SK-N-SH (cell line): ENCODE data around the gene KCTD8. TPM values are rescaled to one million over a fixed set of nuclear protein-coding genes. Genes with fewer than 3 reads are reported as not detected.

Experiments used
- CTCF ChIA-PET: fragments of 300-600, 350-600 bp; formaldehyde crosslinking; extraction: SDS; loops from one replicate; lab custom pipeline; 2021; lab: Yijun Ruan, JAX
- POLR2A ChIA-PET: fragments of 350-600 bp; sonication (Branson Sonifier 250); formaldehyde crosslinking; extraction: SDS; loops from one replicate; lab custom pipeline; 2020; ENCODE audit warnings: antibody characterized with exemption, inconsistent platforms; lab: Yijun Ruan, JAX
- DNase-seq: peaks from one replicate; pipeline ENCODE4 v3.0.0; 2012
- H2AFZ ChIP-seq: fragments of 200-600 bp; sonication (generic); 2 replicates; pipeline ENCODE4 v1.8.1; 2016; ENCODE audit warnings: antibody characterized with exemption, mild to moderate bottlenecking, low read depth
- H3F3A ChIP-seq: fragments of 200-600 bp; sonication (generic); replicated peaks from 2 replicates; pipeline ENCODE3; 2016; ENCODE audit warnings: antibody characterized with exemption, mild to moderate bottlenecking; ENCODE audit not compliant: insufficient read depth
- H3K27ac ChIP-seq, 2 experiments: fragments of 200-500 bp in 1 of 2; fragments of 200-600 bp in 1 of 2; sonication (Bioruptor generic) in 1 of 2; sonication (generic), shearing (Covaris generic) in 1 of 2; 2 replicates each; pipeline versions ENCODE4 v1.5.1 to v1.6.1; 2014 to 2016; ENCODE audit warnings: low read depth in 2 of 2, inconsistent platforms in 1 of 2, low read length in 1 of 2, mild to moderate bottlenecking in 1 of 2, mixed read lengths in 1 of 2
- H3K27me3 ChIP-seq: fragments of 200-600 bp; sonication (generic), shearing (Covaris generic); 2 replicates; pipeline ENCODE4 v1.6.1; 2016; ENCODE audit warnings: mixed run types; ENCODE audit not compliant: insufficient read depth
- H3K36me3 ChIP-seq, 2 experiments: fragments of 200-500 bp in 1 of 2; fragments of 200-600 bp in 1 of 2; sonication (Bioruptor generic) in 1 of 2; sonication (generic) in 1 of 2; replicated peaks in 1 of 2; 2 replicates each; pipeline versions ENCODE3 to v1.5.1; 2014 to 2016; ENCODE audit warnings: low read length in 1 of 2, mild to moderate bottlenecking in 1 of 2; ENCODE audit not compliant: insufficient read depth in 2 of 2, control insufficient read depth in 1 of 2
- H3K4me1 ChIP-seq, 2 experiments: fragments of 200-500 bp in 1 of 2; fragments of 200-600 bp in 1 of 2; sonication (Bioruptor generic) in 1 of 2; sonication (generic), shearing (Covaris generic) in 1 of 2; 2 replicates each; pipeline versions ENCODE4 v1.5.1 to v1.6.1; 2014 to 2016; ENCODE audit warnings: low read depth in 1 of 2, low read length in 1 of 2, mixed run types in 1 of 2; ENCODE audit not compliant: insufficient read depth in 2 of 2, control insufficient read depth in 1 of 2
- H3K4me2 ChIP-seq: fragments of 200-600 bp; sonication (generic), shearing (Covaris generic); 2 replicates; pipeline ENCODE4 v1.6.1; 2017; ENCODE audit warnings: mixed run types
- H3K4me3 ChIP-seq, 2 experiments: fragments of 200-500 bp in 1 of 2; fragments of 200-600 bp in 1 of 2; sonication (Bioruptor generic) in 1 of 2; sonication (generic), shearing (Covaris generic) in 1 of 2; 2 replicates each; pipeline versions ENCODE4 v1.5.1 to v1.8.1; 2014 to 2016; ENCODE audit warnings: low read depth in 2 of 2, inconsistent platforms in 1 of 2, low read length in 1 of 2, mild to moderate bottlenecking in 1 of 2, mixed read lengths in 1 of 2, moderate library complexity in 1 of 2
- H3K79me2 ChIP-seq: fragments of 200-600 bp; sonication (generic); 2 replicates; pipeline ENCODE4 v1.8.1; 2017; ENCODE audit warnings: mild to moderate bottlenecking; ENCODE audit not compliant: insufficient read depth
- H3K9ac ChIP-seq: fragments of 200-600 bp; sonication (generic); 2 replicates; pipeline ENCODE4 v1.6.1; 2017; ENCODE audit warnings: mixed run types
- H3K9me2 ChIP-seq: fragments of 200-600 bp; sonication (generic); 2 replicates; pipeline ENCODE4 v1.6.1; 2017; ENCODE audit warnings: mixed run types
- H3K9me3 ChIP-seq: fragments of 200-600 bp; sonication (generic); 2 replicates; pipeline ENCODE4 v1.6.1; 2017; ENCODE audit warnings: mixed run types, mild to moderate bottlenecking, moderate library complexity
- H4K20me1 ChIP-seq: fragments of 200-600 bp; sonication (generic); 2 replicates; pipeline ENCODE4 v1.6.1; 2017; ENCODE audit warnings: mild to moderate bottlenecking, mixed run types; ENCODE audit not compliant: insufficient read depth
- CHD2 ChIP-seq: fragments of 150-350 bp; IDR thresholded peaks from 2 replicates; pipeline ENCODE4 v1.6.1; 2018; ENCODE audit warnings: low read length; ENCODE audit not compliant: partially characterized antibody
- FOSL2 ChIP-seq: IDR thresholded peaks from 2 replicates; pipeline ENCODE4 v1.4.0; 2012; ENCODE audit warnings: low read depth, mild to moderate bottlenecking, moderate library complexity, borderline replicate concordance
- GABPA ChIP-seq: IDR thresholded peaks from 2 replicates; pipeline ENCODE4 v1.4.0; 2012; ENCODE audit warnings: low read depth, mild to moderate bottlenecking
- MXI1 ChIP-seq: IDR thresholded peaks from 2 replicates; pipeline ENCODE4 v1.6.1; 2012; ENCODE audit warnings: mild to moderate bottlenecking, low read depth, low read length, improper control_type of control experiment
- NRF1 ChIP-seq: IDR thresholded peaks from 2 replicates; pipeline ENCODE4 v1.6.1; 2012; ENCODE audit warnings: low read depth, mild to moderate bottlenecking, low read length
- RCOR1 ChIP-seq: fragments of 150-350 bp; IDR thresholded peaks from 2 replicates; pipeline ENCODE4 v1.6.1; 2017; ENCODE audit warnings: antibody characterized with exemption, low read length
- SMC3 ChIP-seq: IDR thresholded peaks from 2 replicates; pipeline ENCODE4 v1.6.1; 2012; ENCODE audit warnings: low read depth, low read length, improper control_type of control experiment
- TEAD4 ChIP-seq: IDR thresholded peaks from 2 replicates; pipeline ENCODE4 v1.4.0; 2012; ENCODE audit warnings: mild to moderate bottlenecking, borderline replicate concordance; ENCODE audit not compliant: insufficient read depth
- WGBS: methylation state at CpG from one replicate; pipeline ENCODE4 v1.1.6; 2017; ENCODE audit warnings: low lambda C conversion rate; 5-methylcytosine and 5-hydroxymethylcytosine counted together
- polyA plus RNA-seq, 3 experiments: library from polyadenylated mRNA; depleted of rRNA; stranded (reverse); fragments of >200 nt; gene quantifications; 2 replicates each; pipeline ENCODE4 v1.2.3, GENCODE V29; 2012
- TF ChIP-seq, protein P1 (sequence below): IDR thresholded peaks from 2 replicates; pipeline ENCODE4 v1.4.0; 2012; ENCODE audit warnings: low read depth, borderline replicate concordance
- TF ChIP-seq, protein P2 (sequence below): fragments of 150-350 bp; IDR thresholded peaks from 2 replicates; pipeline ENCODE4 v1.6.1; 2017; ENCODE audit warnings: antibody characterized with exemption, low read length, low read depth, borderline replicate concordance
- TF ChIP-seq, protein P3 (sequence below): fragments of 200-600 bp; sonication (generic); IDR thresholded peaks from 2 replicates; pipeline ENCODE4 v1.6.1; 2017; ENCODE audit warnings: antibody characterized with exemption, mild to moderate bottlenecking, moderate library complexity
- TF ChIP-seq, protein P4 (sequence below): IDR thresholded peaks from 2 replicates; pipeline ENCODE4; 2012
- TF ChIP-seq, protein P5 (sequence below): IDR thresholded peaks from 2 replicates; pipeline ENCODE4 v1.4.0; 2012; ENCODE audit warnings: low read depth

KCTD8 gene
- polyA plus RNA-seq, 1 of the 3 experiments (the other 2 are of a cell fraction): not detected

DNA sequence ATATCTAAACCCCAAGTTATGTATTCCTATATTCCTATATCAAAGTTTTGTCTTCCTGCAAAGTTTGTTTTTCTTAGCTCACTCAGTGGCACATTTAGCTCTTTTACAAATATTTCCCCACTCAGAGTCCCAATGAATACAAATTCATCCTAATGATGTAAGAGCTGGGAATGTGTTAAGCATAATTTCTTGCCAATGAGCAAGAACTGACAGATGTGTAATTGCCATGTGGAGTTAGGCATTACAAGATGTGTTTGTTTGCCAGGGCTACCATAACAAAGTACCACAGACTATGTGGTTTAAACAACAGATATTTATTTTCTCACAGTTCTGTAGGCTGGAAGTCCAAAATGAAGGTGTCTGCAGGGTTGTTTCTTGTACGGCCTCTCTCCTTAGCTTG lies 302.1 kb downstream of the KCTD8 start:
- no peak overlapping the region for H3K4me2 ChIP-seq
- H3K4me3 ChIP-seq: no peak overlapping the region
- WGBS: 50% methylated on average over 1 of the region's 1 CpG
- DNase-seq: no peak
- no peaks in the 10 kb centered on the region for H3K27me3 ChIP-seq
- ChIA-PET POLR2A (no interaction called here), CTCF (no interaction called here)
- H3K9me3 ChIP-seq: no peaks in the 10 kb centered on the region
- H3K9me2 ChIP-seq: no peaks in the 10 kb centered on the region
- no peak overlapping the region for H3K27ac ChIP-seq
- no peaks in the 10 kb centered on the region; a peak in 1 of 4 replicates for H3K4me1 ChIP-seq
- no peak overlapping the region for H2AFZ ChIP-seq
- H3K79me2 ChIP-seq: no peaks in the 10 kb centered on the region
- TF ChIP-seq, protein P1, sequence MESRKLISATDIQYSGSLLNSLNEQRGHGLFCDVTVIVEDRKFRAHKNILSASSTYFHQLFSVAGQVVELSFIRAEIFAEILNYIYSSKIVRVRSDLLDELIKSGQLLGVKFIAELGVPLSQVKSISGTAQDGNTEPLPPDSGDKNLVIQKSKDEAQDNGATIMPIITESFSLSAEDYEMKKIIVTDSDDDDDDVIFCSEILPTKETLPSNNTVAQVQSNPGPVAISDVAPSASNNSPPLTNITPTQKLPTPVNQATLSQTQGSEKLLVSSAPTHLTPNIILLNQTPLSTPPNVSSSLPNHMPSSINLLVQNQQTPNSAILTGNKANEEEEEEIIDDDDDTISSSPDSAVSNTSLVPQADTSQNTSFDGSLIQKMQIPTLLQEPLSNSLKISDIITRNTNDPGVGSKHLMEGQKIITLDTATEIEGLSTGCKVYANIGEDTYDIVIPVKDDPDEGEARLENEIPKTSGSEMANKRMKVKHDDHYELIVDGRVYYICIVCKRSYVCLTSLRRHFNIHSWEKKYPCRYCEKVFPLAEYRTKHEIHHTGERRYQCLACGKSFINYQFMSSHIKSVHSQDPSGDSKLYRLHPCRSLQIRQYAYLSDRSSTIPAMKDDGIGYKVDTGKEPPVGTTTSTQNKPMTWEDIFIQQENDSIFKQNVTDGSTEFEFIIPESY: no peak
- TF ChIP-seq TEAD4 (no peak), SMC3 (no peak), RCOR1 (no peak), NRF1 (no peak), MXI1 (no peak), FOSL2 (no peak), GABPA (no peak), CHD2 (no peak)
- TF ChIP-seq, protein P2, sequence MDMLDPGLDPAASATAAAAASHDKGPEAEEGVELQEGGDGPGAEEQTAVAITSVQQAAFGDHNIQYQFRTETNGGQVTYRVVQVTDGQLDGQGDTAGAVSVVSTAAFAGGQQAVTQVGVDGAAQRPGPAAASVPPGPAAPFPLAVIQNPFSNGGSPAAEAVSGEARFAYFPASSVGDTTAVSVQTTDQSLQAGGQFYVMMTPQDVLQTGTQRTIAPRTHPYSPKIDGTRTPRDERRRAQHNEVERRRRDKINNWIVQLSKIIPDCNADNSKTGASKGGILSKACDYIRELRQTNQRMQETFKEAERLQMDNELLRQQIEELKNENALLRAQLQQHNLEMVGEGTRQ: no peak
- TF ChIP-seq, protein P3, sequence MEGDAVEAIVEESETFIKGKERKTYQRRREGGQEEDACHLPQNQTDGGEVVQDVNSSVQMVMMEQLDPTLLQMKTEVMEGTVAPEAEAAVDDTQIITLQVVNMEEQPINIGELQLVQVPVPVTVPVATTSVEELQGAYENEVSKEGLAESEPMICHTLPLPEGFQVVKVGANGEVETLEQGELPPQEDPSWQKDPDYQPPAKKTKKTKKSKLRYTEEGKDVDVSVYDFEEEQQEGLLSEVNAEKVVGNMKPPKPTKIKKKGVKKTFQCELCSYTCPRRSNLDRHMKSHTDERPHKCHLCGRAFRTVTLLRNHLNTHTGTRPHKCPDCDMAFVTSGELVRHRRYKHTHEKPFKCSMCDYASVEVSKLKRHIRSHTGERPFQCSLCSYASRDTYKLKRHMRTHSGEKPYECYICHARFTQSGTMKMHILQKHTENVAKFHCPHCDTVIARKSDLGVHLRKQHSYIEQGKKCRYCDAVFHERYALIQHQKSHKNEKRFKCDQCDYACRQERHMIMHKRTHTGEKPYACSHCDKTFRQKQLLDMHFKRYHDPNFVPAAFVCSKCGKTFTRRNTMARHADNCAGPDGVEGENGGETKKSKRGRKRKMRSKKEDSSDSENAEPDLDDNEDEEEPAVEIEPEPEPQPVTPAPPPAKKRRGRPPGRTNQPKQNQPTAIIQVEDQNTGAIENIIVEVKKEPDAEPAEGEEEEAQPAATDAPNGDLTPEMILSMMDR: no peak
- TF ChIP-seq, protein P4, sequence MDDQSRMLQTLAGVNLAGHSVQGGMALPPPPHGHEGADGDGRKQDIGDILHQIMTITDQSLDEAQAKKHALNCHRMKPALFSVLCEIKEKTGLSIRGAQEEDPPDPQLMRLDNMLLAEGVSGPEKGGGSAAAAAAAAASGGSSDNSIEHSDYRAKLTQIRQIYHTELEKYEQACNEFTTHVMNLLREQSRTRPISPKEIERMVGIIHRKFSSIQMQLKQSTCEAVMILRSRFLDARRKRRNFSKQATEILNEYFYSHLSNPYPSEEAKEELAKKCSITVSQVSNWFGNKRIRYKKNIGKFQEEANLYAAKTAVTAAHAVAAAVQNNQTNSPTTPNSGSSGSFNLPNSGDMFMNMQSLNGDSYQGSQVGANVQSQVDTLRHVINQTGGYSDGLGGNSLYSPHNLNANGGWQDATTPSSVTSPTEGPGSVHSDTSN: no peak
- TF ChIP-seq, protein P5, sequence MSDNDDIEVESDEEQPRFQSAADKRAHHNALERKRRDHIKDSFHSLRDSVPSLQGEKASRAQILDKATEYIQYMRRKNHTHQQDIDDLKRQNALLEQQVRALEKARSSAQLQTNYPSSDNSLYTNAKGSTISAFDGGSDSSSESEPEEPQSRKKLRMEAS: no peak
- no peaks in the 10 kb centered on the region for H4K20me1 ChIP-seq
- no peaks in the 10 kb centered on the region for H3F3A ChIP-seq
- H3K9ac ChIP-seq: no peak overlapping the region
- H3K36me3 ChIP-seq: no peaks in the 10 kb centered on the region
